B cell (primary cell): Measurements from ENCODE around the gene NAA80. TPM values are rescaled to one million over a fixed set of nuclear protein-coding genes. Genes with fewer than 3 reads are reported as not detected.
A peak's percentile ranks its signal among the peaks of the same experiment; 100 is the strongest.

ENCODE experiments used
- ATAC-seq: fragments of 200-7000 bp; cut with Tn5 transposase; one replicate; pipeline ENCODE4 v1.10.0; 2021; ENCODE audit warnings: low read depth, mild to moderate bottlenecking, moderate number of reproducible peaks, moderate library complexity
- CTCF ChIA-PET: fragments of 350-600 bp; sonication (Branson Sonifier 250); formaldehyde crosslinking; loops from one replicate; lab custom pipeline; 2021; ENCODE audit warnings: antibody characterized with exemption, inconsistent platforms; lab: Charles Lee
- POLR2A ChIA-PET: fragments of 350-600 bp; sonication (Branson Sonifier 250); formaldehyde crosslinking; loops from one replicate; lab custom pipeline; 2021; ENCODE audit warnings: antibody characterized with exemption; lab: Charles Lee
- DNase-seq: peaks from one replicate; pipeline ENCODE4 v3.0.0; 2013
- H2AFZ ChIP-seq: 2 replicates; pipeline ENCODE4 v1.6.1; 2012; ENCODE audit warnings: mild to moderate bottlenecking, low read depth, low read length; ENCODE audit not compliant: insufficient read depth, poor library complexity, severe bottlenecking
- H3K27ac ChIP-seq, 2 donors: 1 replicate in 1 of 2; 2 replicates in 1 of 2; pipeline ENCODE4 v1.5.1; 2012 to 2013; ENCODE audit warnings: low read length in 2 of 2, mild to moderate bottlenecking in 2 of 2, moderate library complexity in 1 of 2
- H3K27me3 ChIP-seq, 4 experiments: fragments of 200-600 bp in 1 of 4; sonication (generic) in 1 of 4; replicated peaks in 1 of 4; 1 replicate in 2 of 4; 2 replicates in 2 of 4; pipeline versions ENCODE4 v1.6.1 to v1.7.0; 2013 to 2016; ENCODE audit warnings: low read length in 3 of 4, mild to moderate bottlenecking in 2 of 4, mixed read lengths in 1 of 4, moderate library complexity in 1 of 4; ENCODE audit not compliant: insufficient read depth in 4 of 4, control insufficient read depth in 3 of 4; ENCODE audit errors: control extremely low read depth in 1 of 4
- H3K36me3 ChIP-seq, 2 experiments: replicated peaks in 1 of 2; 1 replicate in 1 of 2; 2 replicates in 1 of 2; pipeline versions ENCODE4 v1.6.1 to v1.7.1; 2013; ENCODE audit warnings: low read length in 1 of 2; ENCODE audit not compliant: insufficient read depth in 2 of 2, control insufficient read depth in 1 of 2; ENCODE audit errors: control extremely low read depth in 1 of 2, extremely low read depth in 1 of 2
- H3K4me1 ChIP-seq, 2 donors: fragments of 200-600 bp in 1 of 2; sonication (generic) in 1 of 2; 1 replicate in 1 of 2; 2 replicates in 1 of 2; pipeline versions ENCODE4 v1.5.1 to v1.6.1; 2013 to 2017; ENCODE audit warnings: low read length in 2 of 2; ENCODE audit not compliant: control insufficient read depth in 2 of 2, insufficient read depth in 2 of 2
- H3K4me2 ChIP-seq: replicated peaks from 2 replicates; pipeline ENCODE3; 2012; ENCODE audit warnings: mild to moderate bottlenecking, low read depth, low read length; ENCODE audit not compliant: poor library complexity, severe bottlenecking
- H3K4me3 ChIP-seq, 5 experiments: fragments of 200-600 bp in 1 of 5; sonication (generic) in 1 of 5; 1 replicate in 3 of 5; 2 replicates in 2 of 5; pipeline versions ENCODE4 v1.5.1 to v1.7.0; 2011 to 2016; ENCODE audit warnings: low read length in 4 of 5, mild to moderate bottlenecking in 4 of 5, low read depth in 2 of 5, control low read depth in 1 of 5, moderate library complexity in 1 of 5; ENCODE audit not compliant: insufficient read depth in 1 of 5; ENCODE audit errors: control extremely low read depth in 1 of 5, extremely low read depth in 1 of 5
- H3K79me2 ChIP-seq: fragments of 200-600 bp; sonication (generic); one replicate; pipeline ENCODE4 v1.6.0; 2016; ENCODE audit warnings: low read length; ENCODE audit not compliant: control insufficient read depth, insufficient read depth
- H3K9ac ChIP-seq: fragments of 200-600 bp; sonication (generic); 2 replicates; pipeline ENCODE4 v1.6.1; 2017; ENCODE audit warnings: mild to moderate bottlenecking, low read length, moderate library complexity
- H3K9me3 ChIP-seq, 3 donors: one replicate each; pipeline versions ENCODE4 v1.6.1 to v1.7.1; 2013; ENCODE audit warnings: low read length in 2 of 3; ENCODE audit not compliant: control insufficient read depth in 2 of 3, insufficient read depth in 1 of 3; ENCODE audit errors: control extremely low read depth in 1 of 3
- H4K20me1 ChIP-seq: 2 replicates; pipeline ENCODE4 v1.6.0; 2012; ENCODE audit warnings: mild to moderate bottlenecking, low read length; ENCODE audit not compliant: insufficient read depth, control insufficient read depth, poor library complexity, severe bottlenecking
- H3K27ac Mint-ChIP-seq: one replicate; pipeline ENCODE4 v1.8.0; 2021; ENCODE audit warnings: mixed read lengths
- H3K27me3 Mint-ChIP-seq: one replicate; pipeline ENCODE4 v1.8.0; 2021; ENCODE audit warnings: mixed read lengths
- H3K4me1 Mint-ChIP-seq: one replicate; pipeline ENCODE4 v1.8.0; 2021; ENCODE audit warnings: mixed read lengths
- H3K4me3 Mint-ChIP-seq: one replicate; pipeline ENCODE4 v1.8.0; 2021; ENCODE audit warnings: mixed read lengths
- H3K9me3 Mint-ChIP-seq: one replicate; pipeline ENCODE4 v1.8.0; 2022; ENCODE audit warnings: mixed read lengths; ENCODE audit not compliant: insufficient read depth
- EZH2 ChIP-seq: IDR thresholded peaks from 2 replicates; pipeline ENCODE4 v1.6.1; 2012; ENCODE audit warnings: borderline replicate concordance, low read depth, mild to moderate bottlenecking, moderate library complexity, low read length; ENCODE audit not compliant: insufficient read depth, poor library complexity, severe bottlenecking
- WGBS: methylation state at CpG from one replicate; pipeline ENCODE4 v1.1.5; 2013; ENCODE audit warnings: missing lambda C conversion rate; ENCODE audit not compliant: insufficient coverage; 5-methylcytosine and 5-hydroxymethylcytosine counted together
- intact Hi-C: fragments of 100-400 bp; cut with micrococcal nuclease; formaldehyde crosslinking; loops from one replicate; pipeline ENCODE4 v1.10.0; 2022
- polyA plus RNA-seq: library from polyadenylated mRNA; depleted of rRNA; stranded (reverse); fragments of >200 nt; gene quantifications from 2 replicates; pipeline ENCODE4 v1.2.3, GENCODE V29; 2012
- total RNA-seq, 2 donors: library from RNA; stranded (reverse); fragments of 120-200 nt in 1 of 2; gene quantifications; 1 replicate in 1 of 2; 2 replicates in 1 of 2; pipeline versions ENCODE4 v1.2.3 to v1.2.4, GENCODE V29; 2013 to 2022
- TF ChIP-seq, protein P1 (sequence below): fragments of 200-600 bp; IDR thresholded peaks from one replicate; pipeline ENCODE4 v1.8.0; 2022; ENCODE audit warnings: antibody characterized with exemption, mild to moderate bottlenecking

NAA80 gene
- total and polyA plus RNA-seq, 2 donors (not counting 1 experiment from before 2014, with no cell fraction given) = 37.8 to 49.0 TPM

DNA sequence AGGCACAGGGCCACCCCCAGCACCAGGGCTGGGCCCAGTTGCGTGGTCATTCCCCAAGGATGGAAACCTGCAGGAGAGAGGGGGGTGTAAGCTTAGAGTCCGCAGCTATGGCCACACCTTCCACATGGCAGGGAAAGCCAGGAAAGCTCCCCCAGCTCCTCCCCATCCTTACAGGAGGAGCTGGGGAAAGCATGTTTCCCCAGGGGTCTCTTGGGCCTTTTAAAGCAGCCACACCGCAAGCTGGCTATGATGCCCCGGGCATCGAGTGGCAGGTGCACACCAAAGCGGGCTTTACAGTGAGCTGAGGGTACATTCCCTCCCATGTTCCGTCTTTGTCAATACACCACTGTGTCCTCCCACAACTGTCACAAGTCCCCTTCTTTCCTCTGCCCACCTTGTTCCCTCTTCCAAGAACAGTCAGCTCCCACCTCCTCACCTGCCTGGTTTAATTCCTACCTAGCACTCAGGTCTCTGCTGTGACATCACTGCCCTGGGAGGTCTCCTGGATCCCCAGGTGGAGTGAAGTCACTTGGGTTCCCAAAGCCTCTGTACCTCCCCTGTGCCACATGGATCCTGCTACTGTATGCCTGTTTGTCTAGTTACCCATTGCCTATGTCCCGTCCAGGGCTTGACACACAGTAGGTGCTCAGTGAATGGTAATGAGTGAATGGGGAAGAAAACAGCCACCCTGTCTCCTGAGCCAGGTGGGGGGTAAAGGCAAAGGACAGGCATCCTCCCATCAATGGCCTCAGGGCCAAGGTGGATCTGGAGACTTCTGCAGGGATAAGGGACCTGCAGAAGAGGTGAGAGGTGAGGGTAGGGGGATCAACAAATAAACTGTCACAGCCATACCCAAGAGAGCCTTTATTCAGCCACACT lies 3.4 kb downstream of the NAA80 start:
- no peaks in the 10 kb centered on the region for H3K9me3 Mint-ChIP-seq
- DNase-seq (no peak), ATAC-seq (no peak)
- no peak overlapping the region for H2AFZ ChIP-seq
- peaks cover 0 to 4% of the 10 kb centered on the region in 2 experiments for H3K36me3 ChIP-seq
- no peak overlapping the region for H3K4me2 ChIP-seq
- intact Hi-C loops = loop anchor here (10.0 kb wide), 1 partner anchor 1089 kb away; the partner anchor contains the start of gene MANF
- H3K27ac Mint-ChIP-seq = peak overlapping the region; percentile 15
- H3K27me3 Mint-ChIP-seq = no peaks in the 10 kb centered on the region
- WGBS = 98% methylated on average over 7 of the region's 8 CpGs
- ChIA-PET CTCF (interaction anchor here (0.6 kb wide), 1 partner anchor 32 kb away, joined by 4 read pairs; no protein-coding TSS in a partner anchor), POLR2A (no interaction called here)
- no peak overlapping the region for H3K9ac ChIP-seq
- H3K9me3 ChIP-seq = no peaks in the 10 kb centered on the region
- TF ChIP-seq EZH2 = no peak
- TF ChIP-seq, protein P1, sequence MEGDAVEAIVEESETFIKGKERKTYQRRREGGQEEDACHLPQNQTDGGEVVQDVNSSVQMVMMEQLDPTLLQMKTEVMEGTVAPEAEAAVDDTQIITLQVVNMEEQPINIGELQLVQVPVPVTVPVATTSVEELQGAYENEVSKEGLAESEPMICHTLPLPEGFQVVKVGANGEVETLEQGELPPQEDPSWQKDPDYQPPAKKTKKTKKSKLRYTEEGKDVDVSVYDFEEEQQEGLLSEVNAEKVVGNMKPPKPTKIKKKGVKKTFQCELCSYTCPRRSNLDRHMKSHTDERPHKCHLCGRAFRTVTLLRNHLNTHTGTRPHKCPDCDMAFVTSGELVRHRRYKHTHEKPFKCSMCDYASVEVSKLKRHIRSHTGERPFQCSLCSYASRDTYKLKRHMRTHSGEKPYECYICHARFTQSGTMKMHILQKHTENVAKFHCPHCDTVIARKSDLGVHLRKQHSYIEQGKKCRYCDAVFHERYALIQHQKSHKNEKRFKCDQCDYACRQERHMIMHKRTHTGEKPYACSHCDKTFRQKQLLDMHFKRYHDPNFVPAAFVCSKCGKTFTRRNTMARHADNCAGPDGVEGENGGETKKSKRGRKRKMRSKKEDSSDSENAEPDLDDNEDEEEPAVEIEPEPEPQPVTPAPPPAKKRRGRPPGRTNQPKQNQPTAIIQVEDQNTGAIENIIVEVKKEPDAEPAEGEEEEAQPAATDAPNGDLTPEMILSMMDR = no peak
- H3K4me3 Mint-ChIP-seq = no peak overlapping the region
- H3K27me3 ChIP-seq = no peaks in the 10 kb centered on the region
- H3K27ac ChIP-seq = no peak overlapping the region
- H3K79me2 ChIP-seq = peaks cover 25% of the 10 kb centered on the region
- peaks cover 45% of the 10 kb centered on the region for H3K4me1 Mint-ChIP-seq
- H4K20me1 ChIP-seq = no peaks in the 10 kb centered on the region
- H3K4me1 ChIP-seq = peaks cover 30 to 41% of the 10 kb centered on the region in 2 donors
- no peak overlapping the region for H3K4me3 ChIP-seq
